GM21447 (cell line): Measurements from ENCODE around the gene PXDC1.
"Not testable (repeated sequence)": the region's sequence is repeated elsewhere in the genome, so short reads cannot be mapped to it uniquely, and the experiment has no call there.

Experiments used
- ATAC-seq: cut with Tn5 transposase; IDR thresholded peaks from one replicate; pipeline ENCODE4 v1.9.1; 2021; ENCODE audit not compliant: unreplicated experiment

PXDC1 gene

GRCh38 chr6:3784423-3784822 lies 32.9 kb upstream of the PXDC1 start:
- ATAC-seq, result no peak

GRCh38 chr6:3782876-3783832 lies 31.6 kb upstream of the PXDC1 start:
- ATAC-seq, result no peak

- ATAC-seq, result no peak
These were observed 30.0 kb upstream of the PXDC1 start for GRCh38 chr6:3781504-3781903.

- no peak for ATAC-seq
These were observed 28.0 kb upstream of the PXDC1 start for GRCh38 chr6:3779574-3779849.

- no peak for ATAC-seq
These were observed 27.4 kb upstream of the PXDC1 start for GRCh38 chr6:3778701-3779573.

GRCh38 chr6:3777730-3778461 lies 26.4 kb upstream of the PXDC1 start:
- ATAC-seq, result no peak

- ATAC-seq, result no peak
These were observed 25.5 kb upstream of the PXDC1 start for GRCh38 chr6:3776881-3777507.

- no peak for ATAC-seq
These were observed 24.3 kb upstream of the PXDC1 start for GRCh38 chr6:3775847-3776246.

- ATAC-seq, result no peak
These were observed 23.9 kb upstream of the PXDC1 start for GRCh38 chr6:3775386-3775785.

GRCh38 chr6:3773678-3774298 lies 22.3 kb upstream of the PXDC1 start:
- ATAC-seq, result no peak

- ATAC-seq, result not testable (repeated sequence)
These were observed 20.9 kb upstream of the PXDC1 start for GRCh38 chr6:3772127-3772999.

- no peak for ATAC-seq
These were observed 20.0 kb upstream of the PXDC1 start for GRCh38 chr6:3771407-3772011.

- ATAC-seq, result no peak
These were observed 18.7 kb upstream of the PXDC1 start for GRCh38 chr6:3770023-3770720.

GRCh38 chr6:3769610-3770009 lies 18.1 kb upstream of the PXDC1 start:
- no peak for ATAC-seq

GRCh38 chr6:3768502-3768901 lies 17.0 kb upstream of the PXDC1 start:
- no peak for ATAC-seq

GRCh38 chr6:3767483-3767882 lies 16.0 kb upstream of the PXDC1 start:
- ATAC-seq, result not testable (repeated sequence)

GRCh38 chr6:3766214-3766613 lies 14.7 kb upstream of the PXDC1 start:
- no peak for ATAC-seq

- no peak for ATAC-seq
These were observed 13.9 kb upstream of the PXDC1 start for GRCh38 chr6:3765415-3765814.
